Aorta (tissue), 5 donors: ENCODE measurements around the gene ARF6. TPM values are rescaled to one million over a fixed set of nuclear protein-coding genes. Genes with fewer than 3 reads are reported as not detected.
A peak's percentile ranks its signal among the peaks of the same experiment; 100 is the strongest.

Source experiments
- ATAC-seq: fragments of 200-7000 bp; cut with Tn5 transposase; one replicate; pipeline ENCODE4 v1.9.1; 2022; ENCODE audit warnings: moderate library complexity; ENCODE audit not compliant: low FRiP score
- DNase-seq, 2 donors: peaks; one replicate each; pipeline ENCODE4 v3.0.0-alpha.2; 2020
- H3K27ac ChIP-seq, 2 donors: one replicate each; pipeline ENCODE4 v1.5.1; 2013; ENCODE audit warnings: low read length in 2 of 2, mild to moderate bottlenecking in 2 of 2, moderate library complexity in 2 of 2, control low read depth in 1 of 2, inconsistent platforms in 1 of 2, low read depth in 1 of 2
- H3K27me3 ChIP-seq, 2 donors: one replicate each; pipeline ENCODE4 v1.6.1; 2013; ENCODE audit warnings: control low read depth in 1 of 2, low read length in 1 of 2, mild to moderate bottlenecking in 1 of 2, moderate library complexity in 1 of 2; ENCODE audit not compliant: insufficient read depth in 2 of 2, control insufficient read depth in 1 of 2
- H3K36me3 ChIP-seq, 2 donors: one replicate each; pipeline ENCODE4 v1.6.1; 2013; ENCODE audit warnings: control low read depth in 1 of 2, low read length in 1 of 2, mild to moderate bottlenecking in 1 of 2; ENCODE audit not compliant: insufficient read depth in 2 of 2, control insufficient read depth in 1 of 2
- H3K4me1 ChIP-seq, 2 donors: one replicate each; pipeline ENCODE4 v1.6.1; 2013; ENCODE audit warnings: low read length in 2 of 2, control low read depth in 1 of 2, mild to moderate bottlenecking in 1 of 2, moderate library complexity in 1 of 2; ENCODE audit not compliant: insufficient read depth in 2 of 2, control insufficient read depth in 1 of 2
- H3K4me3 ChIP-seq, 2 donors: one replicate each; pipeline ENCODE4 v1.5.1; 2013; ENCODE audit warnings: low read length in 2 of 2, control low read depth in 1 of 2, mild to moderate bottlenecking in 1 of 2
- H3K9me3 ChIP-seq: one replicate; pipeline ENCODE4 v1.6.1; 2013; ENCODE audit warnings: mild to moderate bottlenecking, low read length; ENCODE audit not compliant: control insufficient read depth
- WGBS, 2 donors: extraction: QIAGEN DNeasy Blood & Tissue Kit; methylation state at CpG; one replicate each; pipeline ENCODE4 v1.1.7; 2013; 5-methylcytosine and 5-hydroxymethylcytosine counted together
- intact Hi-C, 2 donors: fragments of 100-400 bp; cut with DNase I; formaldehyde crosslinking; loops; one replicate each; pipeline versions ENCODE4 v1.14.2 to v1.15.0; 2022
- long read RNA-seq, 2 donors: library from polyadenylated mRNA; unstranded; transcript quantifications; one replicate each; pipeline ENCODE4 v2.0.0, GENCODE V29; 2020 to 2021
- polyA plus RNA-seq, 2 donors: library from polyadenylated mRNA; stranded (reverse); fragments of 200-250 nt; gene quantifications; one replicate each; pipeline ENCODE4 v1.2.3, GENCODE V29; 2013
- total RNA-seq, 2 donors: library from RNA; stranded (reverse); fragmentation: NEBNext Ultra II Directional; extraction: Animal tissue kit (Norgen Biotek cat#: 25700); gene quantifications; one replicate each; pipeline ENCODE4 v1.2.1, GENCODE V29; 2021
- donor health status: healthy with polysubstance abuse.
- donor health status: Bipolar disorder and iron deficiency.
- donor health status: DM: no; HTN: no; CAD: no.
- donor health status: DM: no; HTN: no; CAD: no.
- donor health status: DM: yes; HTN: yes; CAD: no.

ARF6 gene
- total RNA-seq = 10 to 100 TPM; 56.3 to 64.0 TPM
- polyA plus RNA-seq = 10 to 100 TPM; 26.8 to 45.5 TPM
- long read RNA-seq, donor 1, partial matches to known transcripts = 0 of 20 reads
- long read RNA-seq, donor 1, other reads (novel, unspliced or antisense) = 20 of 20 reads
- long read RNA-seq, donor 2, transcript ARF6-201 (2 exons, 3,865 nt) = major isoform, 92 of 130 reads
- long read RNA-seq, donor 2, partial matches to known transcripts = 0 of 130 reads
- long read RNA-seq, donor 2, other reads (novel, unspliced or antisense) = 38 of 130 reads

DNA sequence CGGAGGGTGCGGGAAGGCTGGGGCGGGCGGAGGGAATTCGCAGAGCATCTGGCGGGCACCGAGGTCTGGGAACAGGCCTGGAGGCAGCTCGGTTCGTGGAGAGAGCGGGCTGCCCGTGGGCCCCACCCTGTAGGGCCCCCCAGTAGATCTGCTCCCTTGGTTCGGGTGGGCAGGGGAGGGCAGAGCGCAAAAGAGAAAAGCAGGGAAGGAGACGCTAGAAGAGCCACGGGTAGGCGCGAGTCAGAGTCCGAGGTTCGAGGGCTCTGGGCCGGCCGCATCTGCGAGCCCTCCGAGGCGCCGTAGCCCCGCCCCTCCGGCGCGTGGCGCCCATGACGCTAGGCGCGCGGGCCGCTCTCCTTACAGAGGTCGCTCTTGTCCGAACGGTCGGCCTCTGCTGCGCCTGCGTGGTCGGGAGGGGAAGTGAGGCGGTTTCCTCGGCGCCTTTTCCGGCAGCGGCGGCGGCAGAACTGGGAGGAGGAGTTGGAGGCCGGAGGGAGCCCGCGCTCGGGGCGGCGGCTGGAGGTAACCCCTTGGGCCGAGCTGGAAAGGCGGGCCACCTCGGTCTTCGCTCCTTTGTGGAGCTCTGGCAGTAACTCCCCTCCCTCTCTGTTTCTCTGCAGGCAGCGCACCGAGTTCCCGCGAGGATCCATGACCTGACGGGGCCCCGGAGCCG lies at the start of gene ARF6:
Gene ARF6 (plus strand): TSS at position 447 of the 673 bp plus-strand sequence. CDS start 655 bp downstream, outside the sequence.
- H3K4me3 ChIP-seq = peak within 1 kb of the TSS; percentile 87 to 89
- H3K4me1 ChIP-seq = no peaks in the 10 kb centered on the region
- WGBS, 2 donors = 0 to 1% methylated on average over 57 to 66 of the region's 66 CpGs
- ATAC-seq (peak; percentile 99), DNase-seq (peak; percentile 99 to 100)
- H3K36me3 ChIP-seq = no peaks in the 10 kb centered on the region
- H3K27ac ChIP-seq = peak within 1 kb of the TSS; percentile 94 to 98
- H3K9me3 ChIP-seq = no peaks in the 10 kb centered on the region
- intact Hi-C loops = loop anchor here (5.0 to 10.0 kb wide), 2 partner anchors 110 to 112 kb away; no protein-coding TSS in a partner anchor
- H3K27me3 ChIP-seq = no peaks in the 10 kb centered on the region

DNA sequence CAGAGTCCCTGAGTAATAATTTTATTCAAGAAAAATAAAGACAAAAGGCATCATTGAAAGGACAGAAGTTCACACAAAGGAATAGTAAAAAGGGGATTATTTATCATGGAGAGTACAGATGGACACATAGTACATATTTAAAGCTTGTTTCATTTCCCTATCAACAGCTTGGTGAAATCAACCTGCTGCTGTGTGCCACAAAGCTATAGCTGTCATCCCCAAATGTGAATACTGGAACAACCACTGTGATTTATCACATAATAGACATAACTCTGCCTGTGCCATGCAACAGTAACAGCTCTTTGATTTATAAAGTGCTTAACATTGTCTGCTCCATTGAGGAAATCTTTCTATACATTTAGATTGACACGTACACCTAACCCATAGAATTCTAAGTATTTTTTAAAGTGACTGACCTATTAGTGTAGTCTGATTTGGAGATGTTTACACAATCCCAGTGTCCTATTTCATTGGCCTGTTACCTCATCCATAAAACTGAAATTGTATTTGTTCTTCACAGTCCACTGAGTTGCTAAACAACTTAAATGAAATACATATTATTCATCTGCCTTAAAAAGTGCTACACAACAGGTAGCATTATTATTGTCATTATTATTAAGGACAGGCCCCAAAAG lies 43.6 kb upstream of the ARF6 start:
- DNase-seq (no peak), ATAC-seq (no peak)
- no peak overlapping the region for H3K27ac ChIP-seq
- no peak overlapping the region for H3K4me3 ChIP-seq
- no peaks in the 10 kb centered on the region for H3K36me3 ChIP-seq
- H3K27me3 ChIP-seq = no peaks in the 10 kb centered on the region
- 71 to 78% methylated on average over 1 of the region's 1 CpG for WGBS, 2 donors
- intact Hi-C loops = no loop called here
- H3K9me3 ChIP-seq = no peaks in the 10 kb centered on the region
- H3K4me1 ChIP-seq = no peaks in the 10 kb centered on the region

DNA sequence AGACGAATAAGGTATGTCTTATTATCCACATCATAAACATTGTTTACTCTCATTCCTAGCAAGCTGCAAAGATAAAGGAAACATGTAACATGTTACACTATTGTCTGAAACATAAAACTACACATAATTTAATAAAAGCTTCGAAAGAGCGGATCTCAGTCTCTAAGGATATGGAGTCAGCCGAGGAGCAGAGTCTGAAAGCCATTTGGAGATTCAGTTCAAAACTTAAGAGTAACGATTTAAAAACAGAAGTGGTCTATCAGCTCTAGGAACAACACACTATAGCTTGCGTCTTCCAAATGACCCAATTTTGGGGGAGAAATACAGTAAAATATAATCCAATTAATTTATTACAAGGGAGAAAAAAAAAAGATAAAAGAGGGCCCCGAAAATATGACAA lies 41.1 kb upstream of the ARF6 start:
- Histone ChIP-seq H3K27ac (no peak overlapping the region), H3K27me3 (no peaks in the 10 kb centered on the region), H3K36me3 (no peaks in the 10 kb centered on the region), H3K4me3 (peak overlapping the region; percentile 19 to 71), H3K9me3 (no peaks in the 10 kb centered on the region), H3K4me1 (no peaks in the 10 kb centered on the region)
- DNase-seq (no peak), ATAC-seq (no peak)
- intact Hi-C loops = loop anchor here (2.0 to 10.0 kb wide), 2 partner anchors 217 to 253 kb away; partner anchors contain the start of gene DNAAF2 (in 2 of the 2)
- WGBS, 2 donors = 8 to 12% methylated on average over 7 of the region's 7 CpGs

DNA sequence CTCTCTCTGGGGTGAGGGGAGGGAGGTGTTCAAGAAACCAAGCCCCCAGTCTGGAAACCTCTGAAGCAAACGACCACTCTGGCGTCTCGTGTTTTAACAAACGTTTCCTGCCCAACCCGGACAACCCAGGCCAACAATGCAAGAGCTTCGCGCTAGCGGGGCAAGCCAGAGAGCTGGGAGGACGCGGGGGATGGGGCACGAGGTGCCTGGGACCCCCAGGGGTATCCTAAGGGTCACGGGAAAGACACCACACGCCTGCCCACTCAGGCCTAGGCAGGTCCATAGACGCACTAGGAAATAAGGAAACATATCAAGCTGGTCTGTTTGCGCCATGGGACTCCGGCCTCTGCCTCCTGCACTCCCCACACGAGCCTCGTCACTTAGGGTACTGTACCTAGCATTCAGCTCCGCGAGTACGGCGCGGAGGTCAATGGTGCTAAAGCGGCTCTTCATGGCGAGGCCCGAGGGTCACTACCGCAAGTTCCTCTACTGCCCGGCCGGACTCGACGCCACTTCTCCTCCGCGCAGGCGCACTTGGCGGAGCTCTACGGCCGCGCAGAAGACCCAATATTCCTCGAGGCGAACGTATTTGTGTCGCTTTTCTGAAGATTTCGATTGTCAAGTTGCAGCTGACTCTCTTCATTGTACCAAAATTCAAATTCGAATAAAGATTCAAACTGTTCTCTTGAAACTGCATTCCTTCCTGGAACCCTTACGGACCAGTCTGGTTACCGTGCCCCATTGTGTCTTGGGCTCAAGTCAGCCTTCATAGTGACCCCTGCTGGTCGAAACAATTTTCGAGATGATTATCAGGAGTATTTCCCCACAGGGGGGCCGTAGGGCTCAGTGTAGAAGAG lies 40.4 kb upstream of the ARF6 start, which contains the start of gene NEMF:
Gene NEMF (minus strand): TSS at position 488 of the 857 bp plus-strand sequence. CDS start 35 bp downstream, at position 453.
- ATAC-seq = peak; percentile 96
- WGBS, 2 donors = 0 to 1% methylated on average over 49 of the region's 49 CpGs
- intact Hi-C loops = loop anchor here (2.0 to 10.0 kb wide), 2 partner anchors 218 to 252 kb away; partner anchors contain the start of gene DNAAF2 (in 2 of the 2)
- Histone ChIP-seq H3K4me1 (no peaks in the 10 kb centered on the region), H3K27ac (peak within 1 kb of the TSS in 1 of 2 donors; percentile 45), H3K4me3 (peak within 1 kb of the TSS; percentile 53 to 71), H3K36me3 (no peaks in the 10 kb centered on the region), H3K27me3 (no peaks in the 10 kb centered on the region), H3K9me3 (no peaks in the 10 kb centered on the region)
- DNase-seq = peak; percentile 92 to 94

DNA sequence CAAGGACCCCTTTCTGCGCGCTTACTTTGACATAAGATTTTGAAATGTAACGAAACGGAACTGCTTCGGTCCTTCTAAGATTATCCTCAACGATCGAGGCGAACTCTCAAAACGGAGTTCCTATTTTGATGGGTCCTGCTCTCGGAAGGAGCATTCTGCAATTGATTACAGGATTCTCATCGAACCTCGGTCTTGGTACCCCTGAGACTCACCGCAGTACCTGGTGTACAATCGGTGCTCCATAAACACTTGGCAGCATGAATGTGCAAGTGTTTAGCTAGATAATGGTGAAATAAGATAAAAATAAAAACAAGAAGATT lies 39.8 kb upstream of the ARF6 start:
- WGBS, 2 donors = 1 to 2% methylated on average over 14 of the region's 14 CpGs
- DNase-seq = no peak
- Histone ChIP-seq H3K4me1 (no peaks in the 10 kb centered on the region), H3K4me3 (peak overlapping the region; percentile 53 to 71), H3K27me3 (no peaks in the 10 kb centered on the region), H3K9me3 (no peaks in the 10 kb centered on the region), H3K27ac (peak overlapping the region in 1 of 2 donors; percentile 45), H3K36me3 (no peaks in the 10 kb centered on the region)
- ATAC-seq = peak; percentile 17
- intact Hi-C loops = loop anchor here (2.0 to 10.0 kb wide), 2 partner anchors 218 to 252 kb away; partner anchors contain the start of gene DNAAF2 (in 2 of the 2)

DNA sequence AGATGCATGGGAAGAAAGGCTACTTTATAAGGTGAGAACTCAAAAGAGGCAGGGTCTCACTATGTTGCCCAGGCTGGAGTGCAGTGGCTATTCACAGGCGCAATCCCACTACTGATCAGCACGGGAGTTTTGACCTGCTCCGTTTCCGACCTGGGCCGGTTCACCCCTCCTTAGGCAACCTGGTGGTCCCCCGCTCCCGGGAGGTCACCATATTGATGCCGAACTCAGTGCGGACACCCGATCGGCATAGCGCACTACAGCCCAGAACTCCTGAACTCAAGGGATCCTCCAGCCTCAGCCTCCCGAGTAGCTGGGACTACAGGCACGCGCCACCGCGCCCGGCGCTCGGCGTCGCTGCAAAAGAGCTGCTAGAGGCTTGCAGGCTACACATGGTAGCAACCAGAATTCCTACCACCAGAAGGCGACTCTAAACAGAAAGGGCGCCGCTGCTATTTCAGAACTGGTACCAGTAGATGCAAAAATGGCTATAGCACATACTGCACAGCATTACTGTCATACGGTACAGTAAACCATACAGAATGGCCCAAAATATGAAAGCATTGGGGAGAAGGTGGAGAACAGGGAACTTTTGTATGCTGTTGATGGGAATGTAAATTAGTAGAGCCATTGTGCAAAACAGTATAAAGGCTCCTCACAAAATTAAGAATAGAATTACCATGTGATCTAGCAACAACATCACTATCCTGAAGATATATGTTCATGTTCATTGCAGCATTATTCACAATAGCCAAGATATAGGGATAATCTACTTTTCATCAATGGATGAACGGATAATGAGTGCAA lies 39.1 kb upstream of the ARF6 start:
- H3K4me1 ChIP-seq = no peaks in the 10 kb centered on the region
- 16% methylated on average over 22 to 27 of the region's 27 CpGs for WGBS, 2 donors
- H3K4me3 ChIP-seq = peak overlapping the region; percentile 53 to 71
- H3K27ac ChIP-seq = no peak overlapping the region
- DNase-seq (peak; percentile 80 to 87), ATAC-seq (peak; percentile 90)
- intact Hi-C loops = loop anchor here (2.0 to 10.0 kb wide), 2 partner anchors 219 to 251 kb away; partner anchors contain the start of gene DNAAF2 (in 2 of the 2)
- H3K9me3 ChIP-seq = no peaks in the 10 kb centered on the region
- no peaks in the 10 kb centered on the region for H3K27me3 ChIP-seq
- H3K36me3 ChIP-seq = no peaks in the 10 kb centered on the region

DNA sequence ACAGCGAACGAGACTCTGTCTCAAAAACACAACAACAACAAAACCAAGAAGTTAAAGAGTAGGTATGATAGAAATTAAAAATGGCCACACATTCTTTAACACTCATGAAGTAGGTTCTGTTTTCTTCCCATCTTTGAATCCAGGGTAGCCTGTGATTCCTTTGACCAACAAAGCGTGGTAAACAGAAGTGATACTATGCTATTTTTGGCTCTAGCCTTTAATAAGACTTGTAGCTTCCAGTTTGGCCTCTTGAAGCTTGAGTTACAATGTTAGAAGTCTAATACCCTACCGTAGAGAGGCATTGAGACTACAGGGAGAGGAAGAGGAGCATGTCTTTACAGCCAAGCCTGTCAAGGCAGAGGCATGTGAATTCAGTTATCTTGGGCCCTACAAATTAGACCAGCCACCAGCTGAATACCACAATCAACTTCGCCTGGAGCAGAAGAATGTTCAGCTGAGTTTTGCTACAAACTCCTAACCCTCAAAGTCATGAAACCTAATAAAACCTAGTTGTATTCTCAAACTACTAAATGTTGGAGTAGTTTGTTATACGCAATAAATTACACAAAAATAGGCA lies 35.4 kb upstream of the ARF6 start:
- Histone ChIP-seq H3K4me3 (no peak overlapping the region), H3K27ac (no peak overlapping the region), H3K9me3 (no peaks in the 10 kb centered on the region), H3K4me1 (no peaks in the 10 kb centered on the region), H3K36me3 (no peaks in the 10 kb centered on the region), H3K27me3 (no peaks in the 10 kb centered on the region)
- ATAC-seq = no peak
- no peak for DNase-seq
- intact Hi-C loops = loop anchor here (10.0 kb wide), 1 partner anchor 223 kb away; the partner anchor contains the start of gene DNAAF2 (in 2 of the 2)
- WGBS, 2 donors = 84 to 86% methylated on average over 6 of the region's 6 CpGs
